Right forelimb (tissue), 1 donor: ENCODE data around the gene PRIM2.
"Not testable (repeated sequence)": the region's sequence is repeated elsewhere in the genome, so short reads cannot be mapped to it uniquely, and the experiment has no call there.

Experiments used
- DNase-seq: peaks from one replicate; pipeline ENCODE4 v3.0.0-alpha.2; 2018

The PRIM2 gene

GRCh38 chr6:57310095-57310816 is 7.2 kb upstream of the PRIM2 start:
- not testable (repeated sequence) for DNase-seq

DNA sequence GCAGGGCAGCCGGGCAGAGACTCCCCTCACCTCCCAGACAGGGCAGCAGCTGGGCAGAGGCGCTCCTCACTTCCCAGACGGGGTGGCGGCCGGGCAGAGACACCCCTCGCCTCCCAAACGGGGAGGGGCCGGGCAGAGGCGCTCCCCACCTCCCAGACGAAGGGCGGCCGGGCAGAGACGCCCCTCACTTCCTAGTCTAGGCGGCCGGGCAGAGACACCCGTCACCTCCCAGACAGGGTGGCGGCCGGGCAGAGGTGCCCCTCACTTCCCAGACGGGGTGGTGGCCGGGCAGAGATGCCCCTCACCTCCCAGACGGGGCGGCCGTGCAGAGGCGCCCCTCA is 6.6 kb upstream of the PRIM2 start:
- no peak for DNase-seq

DNA sequence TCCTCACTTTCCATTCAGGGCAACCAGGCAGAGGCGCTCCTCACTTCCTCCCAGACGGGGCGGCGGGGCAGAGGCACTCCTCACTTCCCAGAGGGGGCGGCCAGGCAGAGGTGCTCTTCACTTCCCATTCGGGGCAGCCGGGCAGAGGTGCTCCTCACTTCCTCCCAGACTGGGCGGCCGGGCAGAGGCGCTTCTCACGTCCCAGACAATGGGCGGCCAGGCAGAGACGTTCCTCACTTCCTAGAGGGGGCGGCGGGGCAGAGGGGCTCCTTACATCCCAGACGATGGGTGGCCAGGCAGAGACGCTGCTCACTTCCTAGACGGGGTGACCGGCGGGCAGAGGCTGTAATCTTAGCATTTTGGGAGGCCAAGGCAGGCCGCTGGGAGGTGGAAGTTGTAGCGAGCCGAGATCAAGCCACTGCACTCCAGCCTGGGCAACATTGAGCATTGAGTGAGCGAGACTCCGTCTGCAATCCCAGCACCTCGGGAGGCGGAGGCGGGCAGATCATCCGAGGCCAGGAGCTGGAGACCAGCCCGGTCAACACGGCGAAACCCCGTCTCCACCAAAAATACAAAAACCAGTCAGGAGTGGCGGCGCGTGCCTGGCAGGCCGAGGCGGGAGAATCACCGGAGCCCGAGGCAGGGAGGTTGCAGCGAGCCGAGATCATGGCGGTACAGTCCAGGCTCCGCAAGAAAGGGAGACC is 6.0 kb upstream of the PRIM2 start:
- not testable (repeated sequence) for DNase-seq

DNA sequence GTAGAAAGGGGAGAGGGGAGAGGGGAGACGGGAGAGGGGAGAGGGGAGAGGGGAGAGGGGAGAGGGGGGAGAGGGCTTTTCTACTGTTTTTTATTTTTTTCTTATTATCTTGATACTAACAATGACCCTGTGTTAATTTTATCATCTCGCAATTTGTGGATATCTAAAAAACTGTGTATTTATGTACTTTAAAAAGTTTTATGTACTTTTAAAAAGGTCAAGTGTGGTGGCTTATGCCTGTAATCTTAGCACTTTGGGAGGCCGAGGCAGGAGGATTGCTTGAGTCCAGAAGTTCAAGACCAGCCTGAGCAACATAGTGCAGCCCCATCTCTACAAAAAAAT is 5.5 kb upstream of the PRIM2 start:
- no peak for DNase-seq

DNA sequence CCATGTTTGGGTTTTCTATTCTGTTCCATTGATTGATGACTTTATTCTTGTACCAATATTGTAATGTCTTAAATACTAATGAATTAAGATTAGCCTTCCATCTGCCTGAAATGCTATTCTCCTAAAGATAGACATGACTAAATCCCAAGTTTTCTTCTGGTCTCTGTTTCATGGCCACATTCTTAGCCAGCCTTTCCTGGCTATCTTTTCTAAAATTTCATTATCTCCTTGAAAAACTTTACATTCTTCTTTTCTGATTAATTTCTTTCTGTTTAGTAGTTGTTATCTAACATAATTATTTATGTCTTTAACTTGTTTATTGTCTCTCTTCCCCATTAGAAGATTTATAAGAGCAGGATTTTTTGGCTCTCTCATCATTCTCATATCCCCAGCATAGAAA is 4.4 kb upstream of the PRIM2 start:
- no peak for DNase-seq

GRCh38 chr6:57313711-57314471 is 3.5 kb upstream of the PRIM2 start:
- DNase-seq, result peak; percentile 66

- DNase-seq, result no peak
Observed at GRCh38 chr6:57315111-57315510, 2.3 kb upstream of the PRIM2 start.

GRCh38 chr6:57315851-57316250 is 1.6 kb upstream of the PRIM2 start:
- DNase-seq, result no peak

DNA sequence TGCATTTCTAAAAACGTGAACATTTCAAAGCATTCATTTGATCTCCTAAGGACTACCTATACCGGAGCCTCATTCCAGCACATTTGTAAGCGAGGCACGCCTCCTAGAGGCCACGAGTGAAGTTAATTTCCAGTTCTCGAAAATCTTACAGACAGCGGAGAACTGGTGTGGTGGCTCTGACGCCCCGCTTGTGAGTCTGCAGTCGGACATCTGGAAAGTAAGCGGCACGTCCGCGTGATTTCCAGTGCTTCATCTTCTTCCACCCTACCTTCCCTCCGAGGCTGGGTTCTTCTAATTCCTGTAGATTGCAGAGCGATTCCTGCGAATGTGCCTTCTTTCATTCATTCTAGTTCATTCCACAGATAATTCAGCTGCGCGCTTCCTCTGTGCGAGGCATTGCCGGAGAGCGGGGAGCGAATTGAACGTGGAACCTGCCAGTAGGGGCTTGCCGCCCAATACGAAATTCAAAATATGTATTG is 810 bp upstream of the PRIM2 start:
- DNase-seq, result peak; percentile 87

DNA sequence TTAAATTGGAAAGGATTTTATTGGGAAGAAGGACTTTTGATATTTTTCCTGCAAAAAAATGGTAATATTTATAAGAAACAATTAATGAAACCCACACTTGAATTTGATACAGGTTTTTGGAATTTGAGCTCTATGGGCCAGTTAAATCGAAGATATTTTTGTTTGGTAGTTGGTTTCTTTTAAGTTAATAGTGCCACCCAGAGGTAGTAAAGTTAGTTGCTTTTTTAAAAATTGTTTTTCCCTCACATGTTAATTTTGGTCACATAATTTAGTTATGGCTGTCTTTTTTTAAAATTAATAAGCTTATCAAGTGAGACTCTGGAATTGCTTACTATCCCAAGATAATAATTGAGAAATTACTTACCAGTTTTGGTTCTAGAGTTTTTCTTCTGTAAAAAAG is 7.1 kb downstream of the PRIM2 start:
- no peak for DNase-seq

DNA sequence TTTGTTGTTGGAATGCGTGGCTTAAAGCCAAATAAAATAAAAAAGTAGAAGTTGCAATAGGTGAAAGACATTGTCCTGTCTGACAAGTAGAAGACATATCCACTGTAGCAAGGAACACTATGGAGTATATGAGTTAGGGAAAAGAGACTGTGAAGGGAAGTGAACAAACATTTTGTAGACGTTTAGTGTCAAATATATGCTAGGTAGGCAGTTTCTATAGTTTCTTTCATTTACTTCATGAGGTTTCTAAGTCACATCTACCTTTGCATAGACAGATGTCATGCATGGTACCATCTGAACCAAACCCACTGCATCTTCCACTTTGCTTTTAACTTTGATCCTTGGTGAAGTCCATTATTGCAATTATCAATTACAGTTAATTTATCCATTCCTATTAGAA is 9.9 kb downstream of the PRIM2 start:
- no peak for DNase-seq

DNA sequence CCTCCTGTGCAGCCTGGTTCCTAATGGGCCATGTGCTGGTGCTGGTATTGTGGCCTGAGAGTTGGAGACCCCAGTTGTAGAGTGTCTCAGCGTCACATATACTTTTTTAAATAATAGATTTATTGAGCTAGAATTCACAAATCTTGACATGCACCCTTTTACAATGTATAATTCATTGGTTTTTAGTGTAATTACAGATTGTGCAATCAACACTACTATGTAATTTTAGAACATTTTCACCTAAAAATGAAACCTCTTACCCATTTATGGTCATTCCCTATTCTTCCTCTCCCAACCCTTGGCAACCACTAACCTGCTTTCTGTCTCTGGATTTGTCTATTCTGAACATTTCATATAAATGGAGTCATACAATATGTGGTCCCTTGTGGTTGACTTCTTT is 10.6 kb downstream of the PRIM2 start:
- DNase-seq, result no peak

DNA sequence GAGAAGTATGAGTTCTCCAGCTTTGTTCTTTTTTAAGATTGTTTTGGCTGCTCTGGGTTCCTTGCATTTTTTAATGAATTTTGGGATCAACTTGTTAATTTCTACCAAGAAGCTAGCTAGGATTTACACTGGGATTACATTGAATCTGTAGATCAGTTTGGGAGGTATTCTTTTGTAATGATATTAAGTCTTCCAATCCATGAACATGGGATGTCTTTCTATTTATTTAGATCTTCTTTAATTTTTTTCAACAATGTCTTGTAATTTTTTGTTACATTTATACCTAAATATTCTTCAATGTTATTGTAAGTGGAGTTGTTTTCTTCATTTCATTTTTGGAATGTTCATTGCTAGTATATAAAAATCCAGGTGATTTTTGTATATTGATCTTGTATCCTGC is 12.5 kb downstream of the PRIM2 start:
- DNase-seq, result no peak

DNA sequence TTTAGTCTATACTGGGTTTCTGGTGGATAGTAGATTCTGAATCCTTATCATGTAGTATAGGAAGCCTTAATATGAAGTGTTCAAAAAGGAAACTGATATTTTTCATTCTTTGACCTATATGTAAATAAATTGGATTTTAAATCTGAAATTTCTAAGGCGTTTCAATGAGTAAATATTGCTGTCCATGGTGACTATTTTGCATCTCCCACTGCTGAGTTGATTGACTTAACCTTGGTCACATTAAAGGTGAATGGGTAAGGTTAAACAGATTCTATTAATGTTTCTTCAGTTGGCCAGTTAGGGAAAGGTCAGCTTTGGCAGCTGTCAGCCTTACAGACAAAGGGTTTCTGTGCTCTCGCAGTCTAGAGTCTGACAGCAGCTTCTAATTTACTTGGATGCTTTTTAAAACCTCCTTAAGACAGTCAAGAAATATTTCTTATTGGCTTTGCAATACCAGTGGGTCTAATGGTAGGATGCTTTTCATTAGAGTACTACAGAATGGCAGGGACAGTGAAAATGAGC is 24.8 kb downstream of the PRIM2 start:
- no peak for DNase-seq

DNA sequence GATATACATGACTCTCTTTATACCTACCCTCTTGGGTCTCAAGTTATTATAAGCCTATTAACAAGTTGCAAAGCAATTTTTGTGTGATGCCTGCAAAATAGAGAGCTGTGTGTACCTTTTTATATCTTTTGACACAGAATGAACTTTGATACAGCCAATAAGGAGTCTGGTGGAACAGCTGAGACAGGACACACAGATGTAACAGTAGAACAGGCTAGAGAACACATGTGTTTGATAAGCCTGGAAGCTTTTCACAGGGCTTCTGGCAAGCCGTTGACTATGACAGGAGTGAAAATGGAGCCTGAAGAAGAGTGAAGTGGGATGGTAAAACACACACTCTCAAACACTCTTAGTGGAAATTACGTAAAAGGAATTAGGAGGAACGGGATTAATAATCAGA is 25.9 kb downstream of the PRIM2 start:
- DNase-seq, result not testable (repeated sequence)

GRCh38 chr6:57346715-57347114 is 29.3 kb downstream of the PRIM2 start:
- not testable (repeated sequence) for DNase-seq

- DNase-seq, result not testable (repeated sequence)
Observed at GRCh38 chr6:57347597-57347996, 30.2 kb downstream of the PRIM2 start.

- DNase-seq, result not testable (repeated sequence)
Observed at GRCh38 chr6:57350443-57350842, 33.0 kb downstream of the PRIM2 start.

DNA sequence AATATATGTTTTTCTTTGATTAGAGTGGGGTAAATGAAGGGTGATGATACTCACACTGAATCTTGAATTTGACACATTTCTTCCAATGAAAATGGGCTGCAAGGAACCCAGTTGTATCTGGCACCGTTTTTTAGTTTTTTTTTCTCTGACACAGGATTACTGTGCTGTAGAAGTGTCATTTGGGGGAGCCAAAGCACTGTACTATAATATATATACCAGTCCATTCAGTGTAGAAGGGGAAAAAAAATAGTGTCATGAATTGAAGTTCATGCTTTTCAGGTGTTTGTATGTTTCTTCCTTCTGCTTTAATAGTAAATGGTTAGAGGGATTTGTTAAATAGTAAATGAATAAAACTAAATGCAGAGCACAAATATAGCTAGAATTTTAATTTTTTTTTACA is 35.2 kb downstream of the PRIM2 start:
- not testable (repeated sequence) for DNase-seq

DNA sequence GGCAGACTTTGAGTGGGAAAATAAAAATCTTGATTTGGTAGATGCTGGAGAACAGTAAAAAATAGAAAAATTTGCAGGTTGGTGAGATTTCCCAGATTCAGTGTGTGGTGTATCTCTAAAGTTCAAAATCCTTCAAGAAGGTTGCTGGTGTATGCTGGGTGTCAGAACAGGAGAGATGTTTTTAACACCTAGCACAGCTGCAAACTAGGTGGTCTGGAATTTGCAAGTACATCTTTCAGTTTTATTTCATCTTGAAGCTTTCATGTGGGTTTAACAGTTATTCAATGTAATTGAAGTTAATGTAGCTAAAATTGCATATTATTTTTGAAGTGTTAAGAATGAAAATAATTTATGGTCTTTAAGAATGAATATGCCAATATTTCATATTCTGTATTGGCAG is 40.9 kb downstream of the PRIM2 start:
- not testable (repeated sequence) for DNase-seq

DNA sequence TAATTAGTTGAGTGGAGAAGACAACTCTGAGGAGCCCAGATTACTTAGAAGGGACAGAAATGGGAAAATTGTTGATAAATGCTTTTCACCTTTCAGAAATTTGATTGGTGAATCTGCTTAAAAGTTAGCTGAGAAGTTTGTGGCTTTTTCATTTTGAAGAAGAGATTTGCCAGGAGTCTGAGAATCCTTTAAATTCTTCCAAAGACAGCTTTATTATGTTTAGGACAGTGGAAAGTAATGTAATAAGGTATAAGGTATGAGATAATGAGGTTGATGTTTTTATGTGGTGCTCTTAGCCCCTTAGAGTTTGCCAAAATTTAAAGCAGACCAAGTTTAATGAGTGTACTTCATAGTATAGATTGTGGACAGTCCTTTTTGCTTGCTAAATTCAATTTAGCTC is 42.3 kb downstream of the PRIM2 start:
- DNase-seq, result not testable (repeated sequence)

DNA sequence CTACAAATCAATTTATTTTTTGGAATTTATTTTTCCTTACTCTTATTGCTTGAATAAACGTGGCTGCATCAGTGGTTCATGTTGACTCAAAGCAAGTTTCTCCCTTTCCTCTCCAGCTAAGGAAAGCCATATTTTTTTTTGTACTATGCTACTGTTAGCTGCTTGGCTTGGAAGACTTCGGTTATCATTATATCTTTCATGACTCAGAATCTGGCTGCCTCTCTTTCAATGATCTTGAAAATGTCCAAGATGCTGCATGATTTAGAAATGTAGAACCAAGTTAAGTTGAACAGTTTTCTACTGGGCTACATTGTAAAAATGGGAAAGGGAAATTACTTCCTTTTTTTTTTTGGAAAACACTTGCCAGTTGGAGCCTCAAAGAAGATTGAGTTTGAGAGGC is 44.9 kb downstream of the PRIM2 start:
- not testable (repeated sequence) for DNase-seq

DNA sequence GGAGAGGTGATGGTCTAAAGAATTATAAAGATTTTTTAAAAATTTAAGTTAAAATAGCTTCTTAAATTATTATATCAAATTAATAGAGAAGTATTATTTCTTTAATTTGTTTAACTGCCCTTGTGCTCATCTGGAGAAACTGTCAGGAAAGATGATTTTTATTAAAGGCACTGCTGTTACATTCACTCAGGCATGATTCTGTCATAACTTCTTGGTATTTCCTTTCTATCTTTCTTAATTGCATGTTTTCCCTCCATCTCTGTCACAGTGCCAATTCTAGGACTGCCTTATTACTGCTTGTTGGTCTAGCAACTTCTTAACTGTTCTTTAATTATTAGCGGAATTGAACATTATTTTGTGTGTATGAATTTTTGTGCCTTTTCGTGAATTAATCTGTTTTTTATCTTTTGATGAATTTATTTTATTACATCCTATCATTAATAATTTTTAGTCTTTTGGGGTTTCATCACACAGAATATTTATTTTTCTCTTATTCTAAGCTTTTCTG is 47.7 kb downstream of the PRIM2 start:
- not testable (repeated sequence) for DNase-seq
